Upper lobe of left lung (tissue), 6 donors: ENCODE results near the gene PRCC. TPM values are rescaled to one million over a fixed set of nuclear protein-coding genes. Genes with fewer than 3 reads are reported as not detected.

Source experiments
- ATAC-seq, 2 donors: fragments of 200-7000 bp; cut with Tn5 transposase; one replicate each; pipeline ENCODE4 v1.9.1; 2022; ENCODE audit warnings: mild to moderate bottlenecking in 2 of 2, moderate library complexity in 2 of 2; ENCODE audit not compliant: low FRiP score in 2 of 2
- DNase-seq, 2 donors: peaks; one replicate each; pipeline ENCODE4 v3.0.0-alpha.2; 2019 to 2020
- H3K27ac ChIP-seq, 4 donors: fragments of 200-600 bp; sonication (generic); one replicate each; pipeline ENCODE4 v1.5.1; 2016 to 2019
- H3K27me3 ChIP-seq, 4 donors: fragments of 200-600 bp; sonication (generic); one replicate each; pipeline ENCODE4 v1.5.1; 2017 to 2019
- H3K36me3 ChIP-seq, 4 donors: fragments of 200-600 bp; sonication (generic); one replicate each; pipeline ENCODE4 v1.5.1; 2016 to 2019
- H3K4me1 ChIP-seq, 4 donors: fragments of 200-600 bp; sonication (generic); one replicate each; pipeline ENCODE4 v1.5.1; 2018 to 2019
- H3K4me3 ChIP-seq, 4 donors: fragments of 200-600 bp; sonication (generic); one replicate each; pipeline ENCODE4 v1.5.1; 2017 to 2019; ENCODE audit warnings: mild to moderate bottlenecking in 2 of 4, moderate library complexity in 1 of 4
- H3K9me3 ChIP-seq, 4 donors: fragments of 200-600 bp; sonication (generic); one replicate each; pipeline ENCODE4 v1.5.1; 2018 to 2019
- EP300 ChIP-seq, 4 donors: sonication (generic); formaldehyde crosslinking; IDR thresholded peaks; one replicate each; pipeline ENCODE4 v1.5.1; 2017; ENCODE audit warnings: antibody characterized with exemption in 4 of 4, control low read depth in 2 of 4
- POLR2A ChIP-seq, 4 donors: fragments of 450-650 bp; IDR thresholded peaks; one replicate each; pipeline ENCODE4 v1.5.1; 2016 to 2017; ENCODE audit warnings: antibody characterized with exemption in 4 of 4, mild to moderate bottlenecking in 2 of 4
- POLR2AphosphoS5 ChIP-seq, 2 donors: sonication (generic); formaldehyde crosslinking; IDR thresholded peaks; one replicate each; pipeline ENCODE4 v1.5.1; 2017; ENCODE audit warnings: antibody characterized with exemption in 2 of 2
- WGBS, 2 donors: methylation state at CpG; one replicate each; pipeline ENCODE4 v1.1.5; 2017 to 2018; 5-methylcytosine and 5-hydroxymethylcytosine counted together
- total RNA-seq, 6 donors: library from RNA; depleted of rRNA in 4 of 6; stranded (reverse); fragments of >200 nt in 4 of 6; gene quantifications; one replicate each; pipeline versions ENCODE4 v1.1.0 to v1.2.1, GENCODE V29; 2016 to 2021
- TF ChIP-seq, protein P1 (sequence below), 6 experiments: fragments of 450-650 bp in 4 of 6; fragments of 200-600 bp in 2 of 6; sonication (generic) in 2 of 6; IDR thresholded peaks; one replicate each; pipeline ENCODE4 v1.5.1; 2016 to 2019; ENCODE audit warnings: antibody characterized with exemption in 6 of 6
- donor health status: DM: no; HTN: no; CAD: no; lungs with moderate emphysema.
- donor health status: DM: no; HTN: yes; CAD: no; lungs with severe emphysema.

Gene PRCC
- total RNA-seq, 6 donors from 2014 or later = 36.5 to 52.4 (median 40.8) TPM

DNA sequence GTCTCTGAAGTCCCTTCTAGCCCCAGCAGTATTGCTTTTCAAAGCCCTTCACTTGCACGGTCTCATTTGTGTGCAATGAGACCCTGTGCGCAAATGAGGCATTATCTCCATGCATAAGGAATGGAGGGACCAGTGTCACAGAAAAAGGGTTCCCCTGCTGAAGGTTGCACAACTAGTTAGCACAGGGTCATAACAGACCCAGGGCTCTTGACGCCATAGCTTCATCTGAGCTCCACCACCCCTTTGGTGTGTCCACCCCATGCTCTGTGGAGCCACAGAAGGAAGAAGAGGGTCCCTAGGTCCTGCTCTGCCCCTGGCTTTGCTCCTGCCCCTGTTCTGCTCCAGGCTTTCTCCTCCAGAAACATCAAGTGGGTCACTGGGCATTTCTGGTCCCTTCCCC lies 36.7 kb downstream of the PRCC start:
- Histone ChIP-seq H3K4me1 (peaks cover 0 to 14% (median 6%) of the 10 kb centered on the region in 4 donors), H3K9me3 (no peaks in the 10 kb centered on the region), H3K27ac (no peak overlapping the region), H3K4me3 (no peak overlapping the region), H3K36me3 (peaks cover 0 to 32% (median 25%) of the 10 kb centered on the region in 4 donors), H3K27me3 (no peaks in the 10 kb centered on the region)
- no peak for TF ChIP-seq POLR2A (IDR thresholded peaks at IDR 0.05)
- TF ChIP-seq POLR2AphosphoS5 (IDR thresholded peaks at IDR 0.05) = no peak
- no peak for TF ChIP-seq EP300 (IDR thresholded peaks at IDR 0.05)
- TF ChIP-seq, protein P1, sequence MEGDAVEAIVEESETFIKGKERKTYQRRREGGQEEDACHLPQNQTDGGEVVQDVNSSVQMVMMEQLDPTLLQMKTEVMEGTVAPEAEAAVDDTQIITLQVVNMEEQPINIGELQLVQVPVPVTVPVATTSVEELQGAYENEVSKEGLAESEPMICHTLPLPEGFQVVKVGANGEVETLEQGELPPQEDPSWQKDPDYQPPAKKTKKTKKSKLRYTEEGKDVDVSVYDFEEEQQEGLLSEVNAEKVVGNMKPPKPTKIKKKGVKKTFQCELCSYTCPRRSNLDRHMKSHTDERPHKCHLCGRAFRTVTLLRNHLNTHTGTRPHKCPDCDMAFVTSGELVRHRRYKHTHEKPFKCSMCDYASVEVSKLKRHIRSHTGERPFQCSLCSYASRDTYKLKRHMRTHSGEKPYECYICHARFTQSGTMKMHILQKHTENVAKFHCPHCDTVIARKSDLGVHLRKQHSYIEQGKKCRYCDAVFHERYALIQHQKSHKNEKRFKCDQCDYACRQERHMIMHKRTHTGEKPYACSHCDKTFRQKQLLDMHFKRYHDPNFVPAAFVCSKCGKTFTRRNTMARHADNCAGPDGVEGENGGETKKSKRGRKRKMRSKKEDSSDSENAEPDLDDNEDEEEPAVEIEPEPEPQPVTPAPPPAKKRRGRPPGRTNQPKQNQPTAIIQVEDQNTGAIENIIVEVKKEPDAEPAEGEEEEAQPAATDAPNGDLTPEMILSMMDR (IDR thresholded peaks at IDR 0.05) = no peak
- ATAC-seq (no peak), DNase-seq (no peak)
- WGBS, 2 donors = 68 to 72% methylated on average over 3 of the region's 3 CpGs

DNA sequence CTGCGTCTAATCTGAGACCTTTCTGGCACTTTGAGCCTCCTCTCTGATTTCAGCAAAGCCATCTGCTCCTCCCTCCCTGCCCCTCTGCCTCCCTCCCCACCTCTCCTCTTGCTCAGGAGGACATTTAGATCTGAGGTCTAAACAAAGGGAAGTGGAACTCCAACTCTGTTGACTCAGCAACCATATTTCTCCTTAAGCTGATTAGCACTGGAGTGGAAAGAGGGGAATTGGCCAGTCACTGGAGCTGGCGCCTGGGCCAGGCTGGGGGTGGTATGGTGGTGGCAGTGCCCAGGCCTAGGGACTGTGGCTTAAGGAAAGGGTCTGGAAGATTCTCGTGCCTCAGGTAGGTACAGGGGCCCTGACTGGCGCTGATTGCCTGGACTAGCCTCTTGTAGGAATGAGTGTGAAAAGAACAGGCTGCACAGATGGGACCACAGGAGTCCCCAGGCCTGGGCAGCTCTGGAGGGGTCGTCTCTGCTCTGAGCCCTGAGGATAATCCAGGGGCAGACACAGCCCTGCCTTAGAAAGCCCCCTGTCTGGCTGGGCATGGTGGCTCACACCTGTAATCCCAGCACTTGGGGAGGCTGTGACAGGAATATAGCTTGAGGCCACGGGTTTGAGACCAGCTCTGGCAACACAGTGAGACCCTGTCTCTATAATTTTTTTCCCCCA lies 37.4 kb downstream of the PRCC start:
- WGBS, 2 donors = 53 to 60% methylated on average over 5 to 6 of the region's 6 CpGs
- peak; percentile 5 to 55 for ATAC-seq

DNA sequence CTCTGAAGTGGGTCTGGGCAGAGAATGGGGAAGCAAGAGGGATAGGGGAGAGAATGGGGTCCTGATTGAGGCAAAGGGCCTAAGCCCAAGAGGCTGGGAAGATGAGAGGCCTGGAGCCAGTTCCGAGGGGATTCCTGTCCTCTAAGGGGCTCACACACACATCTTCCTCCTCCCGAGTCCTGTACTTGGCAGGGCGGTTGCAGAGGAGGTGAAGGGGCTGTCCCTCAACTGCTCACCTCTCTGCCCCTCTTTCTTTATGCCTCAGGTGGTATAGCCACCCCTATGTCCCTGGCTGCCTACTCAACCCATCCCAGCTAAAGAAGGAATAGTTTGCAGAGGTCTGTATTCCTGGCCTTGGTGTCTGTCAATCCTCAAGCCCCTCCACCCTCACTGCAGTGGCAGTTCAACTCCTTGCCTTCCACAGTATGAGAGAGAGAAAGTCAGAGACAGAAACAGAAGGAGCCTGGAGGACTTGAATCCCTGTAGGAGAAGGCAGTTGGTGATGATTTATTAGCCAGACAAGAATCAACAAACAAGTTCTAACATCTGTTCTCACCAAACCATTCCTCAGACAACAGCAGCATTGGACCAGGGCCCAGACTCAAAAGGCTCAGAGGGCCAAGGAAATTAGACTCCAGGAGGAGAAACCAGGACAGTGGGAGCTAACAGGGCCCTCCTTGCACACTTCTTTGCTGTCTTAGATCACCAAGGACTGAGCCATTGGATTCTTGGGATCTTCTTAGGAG lies 38.6 kb downstream of the PRCC start:
- no peak for DNase-seq

More for the DNA sequence above, 37.4 kb downstream of the PRCC start:
- H3K36me3 ChIP-seq = peaks cover 0 to 25% (median 20%) of the 10 kb centered on the region in 4 donors
- no peaks in the 10 kb centered on the region for H3K27me3 ChIP-seq
- H3K9me3 ChIP-seq = no peaks in the 10 kb centered on the region
- peak in 1 of 2 donors; percentile 46 for DNase-seq
- no peak overlapping the region for H3K27ac ChIP-seq
- TF ChIP-seq EP300 (IDR thresholded peaks at IDR 0.05) (no peak), POLR2AphosphoS5 (IDR thresholded peaks at IDR 0.05) (no peak), POLR2A (IDR thresholded peaks at IDR 0.05) (no peak)
- TF ChIP-seq, protein P1 (IDR thresholded peaks at IDR 0.05) = no peak
- H3K4me1 ChIP-seq = peaks cover 0 to 14% (median 6%) of the 10 kb centered on the region in 4 donors
- no peak overlapping the region for H3K4me3 ChIP-seq

DNA sequence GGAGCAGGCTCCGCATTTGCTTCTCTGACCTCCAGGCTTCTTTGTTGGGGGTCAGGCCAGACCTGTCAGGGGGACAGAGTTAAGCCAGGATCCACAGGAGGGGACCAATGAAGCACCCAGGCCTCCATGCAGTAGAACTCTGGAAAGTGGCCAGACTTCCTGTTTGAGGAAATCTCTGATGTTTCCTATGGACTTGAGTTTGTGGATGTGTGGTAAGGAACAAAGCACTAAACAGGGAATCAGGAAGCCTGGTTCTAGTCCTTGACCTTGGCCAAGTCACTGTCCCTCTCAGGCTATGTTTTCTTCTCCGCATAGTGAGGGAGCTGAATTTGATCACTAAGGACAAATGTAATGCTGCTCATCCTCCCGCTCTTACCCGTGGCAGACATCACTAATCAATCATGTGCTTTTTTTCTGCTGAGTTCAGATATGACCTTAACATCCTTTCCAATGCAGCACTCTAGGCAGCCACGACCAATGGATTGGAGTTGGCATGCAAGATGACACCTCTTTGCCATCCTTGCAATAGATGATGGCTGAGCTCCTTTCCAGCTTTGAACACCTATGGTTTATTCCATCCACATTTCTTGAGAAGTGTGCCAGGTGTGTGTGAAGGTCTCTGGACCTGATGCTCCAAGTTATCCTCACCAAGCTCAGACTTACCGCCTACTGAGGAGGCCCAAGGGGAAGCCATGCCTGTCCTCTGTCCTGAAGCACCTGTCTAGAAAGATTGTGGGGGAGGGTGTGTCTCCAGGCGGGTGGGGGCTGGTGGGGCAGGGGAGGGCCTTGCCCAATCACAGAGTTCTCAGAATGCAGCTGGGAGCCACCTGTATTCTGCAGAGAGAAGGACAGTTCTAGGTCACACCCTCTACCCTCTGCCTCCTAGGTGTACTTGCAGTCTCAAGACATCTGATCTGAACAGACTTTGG lies 39.4 kb downstream of the PRCC start:
- Histone ChIP-seq H3K4me1 (peaks cover 0 to 14% (median 6%) of the 10 kb centered on the region in 4 donors), H3K4me3 (no peak overlapping the region), H3K9me3 (no peaks in the 10 kb centered on the region), H3K27ac (no peak overlapping the region), H3K36me3 (peaks cover 0 to 4% (median under 1%) of the 10 kb centered on the region in 4 donors), H3K27me3 (no peaks in the 10 kb centered on the region)
- WGBS, 2 donors = 73 to 79% methylated on average over 6 to 7 of the region's 7 CpGs
- DNase-seq (no peak), ATAC-seq (no peak)
- TF ChIP-seq POLR2AphosphoS5 (IDR thresholded peaks at IDR 0.05) = no peak
- TF ChIP-seq EP300 (IDR thresholded peaks at IDR 0.05) = no peak
- no peak for TF ChIP-seq POLR2A (IDR thresholded peaks at IDR 0.05)
- TF ChIP-seq, protein P1 (IDR thresholded peaks at IDR 0.05) = no peak

More for the DNA sequence above, 38.6 kb downstream of the PRCC start:
- Histone ChIP-seq H3K9me3 (no peaks in the 10 kb centered on the region), H3K4me1 (peaks cover 0 to 14% (median 6%) of the 10 kb centered on the region in 4 donors), H3K27me3 (no peaks in the 10 kb centered on the region), H3K27ac (no peak overlapping the region), H3K4me3 (no peak overlapping the region), H3K36me3 (peaks cover 0 to 12% (median 9%) of the 10 kb centered on the region in 4 donors)
- WGBS, 2 donors = 85 to 96% methylated on average over 3 of the region's 3 CpGs
- peak in 1 of 2 donors; percentile 41 for ATAC-seq
- TF ChIP-seq EP300 (IDR thresholded peaks at IDR 0.05) (no peak), POLR2A (IDR thresholded peaks at IDR 0.05) (no peak), POLR2AphosphoS5 (IDR thresholded peaks at IDR 0.05) (no peak)
- TF ChIP-seq, protein P1 (IDR thresholded peaks at IDR 0.05) = no peak
